ENCODE results near the gene ABCA12.

ABCA12 gene

GRCh38 chr2:215120401-215120800 lies 18.0 kb downstream of the ABCA12 start:
- no peak for DNase-seq (ENCODE audit: low read depth in 3 of 3, low spot score in 1 of 3)

DNA sequence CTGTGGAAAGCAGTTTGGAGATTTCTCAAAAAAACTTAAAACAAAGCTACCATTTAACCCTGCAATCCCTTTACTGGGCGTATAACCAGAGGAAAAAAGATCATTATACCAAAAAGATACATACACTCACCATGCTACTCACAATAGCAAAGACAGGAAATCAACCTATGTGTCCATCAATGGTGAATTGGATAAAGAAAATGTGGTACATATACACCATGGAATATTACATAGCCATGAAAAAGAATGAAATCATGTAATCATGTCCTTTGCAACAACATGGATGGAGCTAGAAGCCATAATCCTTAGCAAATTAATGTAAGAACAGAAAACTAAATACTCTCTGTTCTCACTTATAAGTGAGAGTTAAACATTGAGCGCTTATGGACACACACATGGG lies 18.6 kb downstream of the ABCA12 start:
- no peak for DNase-seq (ENCODE audit: low read depth in 3 of 3, low spot score in 1 of 3)

DNA sequence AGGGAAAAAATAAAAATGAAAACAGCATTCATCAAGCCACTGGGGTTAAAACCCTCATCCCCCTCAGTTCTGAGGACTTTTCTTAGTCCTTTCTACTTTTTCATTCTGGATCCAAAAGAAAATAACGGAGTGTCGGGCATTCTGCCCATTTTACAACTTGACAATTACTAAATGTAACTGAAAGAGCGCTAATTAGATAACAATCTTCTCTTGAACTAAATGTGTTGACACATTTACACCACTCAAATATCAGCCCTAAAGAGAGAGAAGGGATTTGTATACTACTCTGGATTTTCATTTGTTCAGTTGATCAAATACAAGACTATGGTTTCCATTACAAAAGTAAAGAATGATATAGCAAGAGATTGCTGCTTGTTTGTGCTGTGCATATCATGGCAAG lies 27.5 kb downstream of the ABCA12 start:
- DNase-seq (ENCODE audit: low read depth in 3 of 3, low spot score in 1 of 3), result no peak

DNA sequence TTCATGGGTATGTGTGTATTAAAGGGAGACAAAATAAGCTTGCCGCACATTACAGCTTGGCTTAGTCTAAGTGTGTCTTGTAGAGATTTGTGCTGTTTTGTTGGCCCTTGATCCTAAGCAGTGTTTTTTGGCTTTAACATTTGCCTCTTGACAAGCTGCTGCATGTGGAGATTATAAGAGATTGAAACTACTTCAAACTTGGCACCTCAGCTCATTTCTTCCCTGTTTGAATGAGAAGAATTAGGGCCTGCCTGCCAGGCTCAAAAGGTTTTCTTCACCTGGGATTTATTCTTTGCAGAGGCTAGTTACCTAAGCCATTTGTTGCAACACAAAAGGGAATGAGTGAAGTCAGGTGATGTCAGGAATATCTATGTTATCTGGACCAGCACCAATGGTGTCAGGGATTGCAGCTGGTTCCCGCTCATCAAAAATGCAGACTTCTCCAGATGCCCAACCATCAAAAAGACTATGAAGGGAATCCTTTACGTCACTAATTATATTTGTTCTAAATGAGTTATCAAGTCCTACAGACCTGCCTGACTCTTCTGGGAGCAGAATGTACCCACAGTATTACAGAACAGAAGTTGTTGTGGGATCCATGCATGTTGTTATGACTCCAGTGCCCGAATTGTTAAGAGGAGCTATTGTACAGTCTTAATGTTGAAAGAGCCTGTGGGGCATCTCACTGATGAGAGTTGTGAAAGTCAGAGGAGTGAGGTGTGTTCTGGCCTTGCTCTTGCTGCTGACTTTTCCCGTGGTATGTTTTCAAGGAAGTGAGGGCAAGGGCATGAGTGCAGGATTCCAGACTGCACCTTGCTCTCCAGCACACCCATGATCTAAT lies 31.0 kb downstream of the ABCA12 start:
- DNase-seq (ENCODE audit: low read depth in 3 of 3, low spot score in 1 of 3), result no peak

- no peak for DNase-seq (ENCODE audit: low read depth in 3 of 3, low spot score in 1 of 3)
These were observed 32.6 kb downstream of the ABCA12 start for GRCh38 chr2:215105607-215106354.

DNA sequence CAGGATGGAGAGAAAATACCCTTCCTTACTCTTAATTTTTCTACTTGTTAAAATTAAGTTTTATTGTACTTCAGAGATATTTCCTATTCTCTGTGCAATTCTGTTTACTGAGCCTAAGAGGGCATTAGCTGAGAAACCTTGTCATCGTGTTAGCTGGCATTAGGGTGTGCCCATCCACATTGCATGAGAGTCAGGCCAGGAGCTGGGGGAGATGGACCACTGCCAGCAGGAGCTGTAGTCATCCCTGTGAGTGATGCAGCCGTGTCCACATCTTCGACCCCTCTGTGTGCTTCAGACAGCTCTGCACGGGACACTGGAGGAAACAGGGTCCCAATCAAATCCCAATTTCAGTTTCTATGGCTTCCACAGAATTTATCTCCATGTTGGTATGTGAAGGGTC lies 34.2 kb downstream of the ABCA12 start:
- DNase-seq (ENCODE audit: low read depth in 3 of 3, low spot score in 1 of 3), result no peak

- DNase-seq (ENCODE audit: low read depth in 3 of 3, low spot score in 1 of 3), result no peak
These were observed 39.6 kb downstream of the ABCA12 start for GRCh38 chr2:215098875-215099274.

DNA sequence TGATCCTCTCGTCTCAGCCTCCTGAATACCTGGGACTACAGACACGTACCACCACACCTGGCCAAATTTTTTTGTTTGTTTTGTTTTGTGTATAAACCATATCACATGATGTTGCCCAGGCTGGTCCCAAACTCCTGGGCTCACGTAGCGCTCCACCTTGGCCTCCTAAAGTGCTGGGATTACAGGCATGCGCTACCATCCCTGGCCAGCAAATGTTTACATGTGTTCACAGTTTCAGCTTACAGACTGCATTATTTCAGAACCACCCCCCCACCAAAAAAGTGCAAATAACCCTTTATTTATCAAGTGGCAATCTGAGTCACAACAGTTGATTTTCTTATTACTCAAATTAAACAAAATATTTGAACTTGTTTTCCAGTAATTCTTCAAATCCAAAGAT lies 54.3 kb downstream of the ABCA12 start:
- DNase-seq (ENCODE audit: low read depth in 3 of 3, low spot score in 1 of 3), result no peak

DNA sequence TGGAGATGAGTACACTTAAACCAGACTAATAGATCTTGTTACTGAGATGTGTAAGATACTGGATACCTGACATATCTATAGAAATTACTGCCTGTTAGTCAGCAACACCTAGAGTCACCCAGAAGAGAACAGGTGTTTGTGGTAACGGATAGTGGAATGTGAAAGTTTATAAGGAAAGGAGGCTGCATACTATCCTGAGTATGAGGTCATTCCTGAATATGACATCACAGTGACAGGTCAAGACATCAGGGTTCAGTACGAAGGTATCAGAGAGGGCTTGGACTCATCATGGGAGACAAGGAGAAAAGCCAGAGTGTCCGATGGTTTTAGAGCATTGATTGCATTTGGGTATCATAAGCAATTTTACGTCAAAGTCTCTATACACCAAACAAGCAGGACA lies 55.3 kb downstream of the ABCA12 start:
- no peak for DNase-seq (ENCODE audit: low read depth in 3 of 3, low spot score in 1 of 3)

- no peak for DNase-seq (ENCODE audit: low read depth in 3 of 3, low spot score in 1 of 3)
These were observed 56.0 kb downstream of the ABCA12 start for GRCh38 chr2:215082446-215082845.

DNA sequence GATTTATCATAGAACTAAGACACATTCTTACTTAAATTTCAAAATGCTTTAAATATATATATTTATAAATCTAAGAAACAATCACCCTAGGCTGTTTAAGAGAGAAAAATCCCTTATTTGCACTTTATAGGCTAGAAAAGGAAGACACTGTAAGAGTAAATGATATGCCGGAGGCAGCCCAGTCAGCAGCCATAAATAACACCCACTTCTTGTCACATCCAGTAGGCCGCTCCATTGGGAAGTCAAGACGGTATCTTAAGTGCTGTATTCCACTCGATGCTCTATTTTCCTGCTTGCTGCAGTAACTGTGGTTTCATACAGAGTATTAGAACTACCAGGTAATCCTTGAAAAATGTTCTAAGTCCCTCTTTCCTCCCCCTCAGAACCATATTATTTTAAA lies 57.9 kb downstream of the ABCA12 start:
- DNase-seq (ENCODE audit: low read depth in 3 of 3, low spot score in 1 of 3), result no peak

- DNase-seq (ENCODE audit: low read depth in 3 of 3, low spot score in 1 of 3), result no peak
These were observed 66.8 kb downstream of the ABCA12 start for GRCh38 chr2:215071676-215072075.

GRCh38 chr2:215068399-215068798 lies 70.0 kb downstream of the ABCA12 start:
- DNase-seq (ENCODE audit: low read depth in 3 of 3, low spot score in 1 of 3), result no peak

DNA sequence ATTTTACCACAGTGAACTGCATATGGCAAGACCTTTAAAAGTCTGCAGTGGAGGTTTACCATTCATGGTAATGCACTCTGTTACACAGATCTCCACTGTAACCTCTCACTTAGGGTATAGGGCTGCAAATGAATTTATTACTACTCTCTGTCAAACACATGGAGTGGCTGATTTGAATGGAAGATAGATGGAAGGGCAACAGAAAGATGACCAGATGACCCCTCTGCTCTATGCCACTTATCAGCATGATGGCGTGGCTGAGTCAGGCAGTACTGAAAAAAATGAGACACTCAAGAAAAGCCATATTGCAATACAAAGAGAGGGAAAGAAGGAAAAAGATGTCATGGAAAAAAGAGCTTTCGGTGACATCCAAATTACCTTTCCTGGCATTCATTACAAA lies 72.3 kb downstream of the ABCA12 start:
- no peak for DNase-seq (ENCODE audit: low read depth in 3 of 3, low spot score in 1 of 3)

DNA sequence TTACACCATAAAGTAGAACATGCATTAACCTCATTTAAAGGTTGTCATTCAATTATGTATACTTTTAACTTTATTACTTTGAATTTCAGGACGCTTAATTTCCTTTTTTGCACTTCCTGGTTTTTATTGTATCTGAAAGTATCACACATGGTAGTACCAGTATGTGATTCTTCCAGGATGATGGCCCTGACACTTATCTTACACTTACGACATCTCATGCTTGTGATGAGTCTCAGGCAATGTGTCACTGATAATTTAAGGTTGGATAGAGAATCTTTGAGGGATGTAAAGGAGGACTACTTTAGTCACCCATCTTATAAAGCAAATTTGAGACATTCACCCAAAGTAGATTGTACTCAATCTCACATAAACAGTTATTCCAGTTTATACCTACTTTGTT lies 74.9 kb downstream of the ABCA12 start:
- no peak for DNase-seq (ENCODE audit: low read depth in 3 of 3, low spot score in 1 of 3)

DNA sequence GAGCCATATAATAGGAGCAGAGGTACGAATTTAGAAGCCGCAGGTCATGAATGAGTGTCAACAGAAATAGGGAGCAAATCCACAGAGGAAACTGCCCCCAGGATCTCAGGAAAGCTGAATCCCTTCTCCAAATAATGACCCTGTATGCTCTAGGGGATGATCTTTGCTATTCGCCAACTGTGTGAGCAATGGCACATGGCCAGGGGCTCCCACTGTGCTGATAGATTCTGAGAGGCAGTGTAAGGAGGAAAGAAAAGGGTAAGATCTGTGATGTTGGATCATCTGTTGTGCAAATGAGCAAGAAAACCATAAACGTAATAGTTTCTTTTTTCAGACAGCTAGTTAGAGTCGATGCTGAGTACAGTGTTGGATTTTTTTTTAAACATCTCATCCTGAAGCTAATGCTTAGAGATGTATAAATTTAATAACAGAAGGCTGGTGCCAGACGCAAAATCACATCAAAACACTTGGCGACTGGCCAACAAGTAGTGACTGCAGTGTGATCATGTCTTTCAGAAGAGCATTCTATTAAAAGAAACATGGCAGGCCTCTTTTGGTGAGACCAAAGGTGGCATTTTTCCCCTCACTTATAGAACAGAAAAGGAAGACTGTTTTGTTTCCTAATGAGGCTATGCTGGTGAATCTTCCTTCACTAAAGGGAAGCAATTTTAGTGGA lies 77.4 kb downstream of the ABCA12 start:
- no peak for DNase-seq (ENCODE audit: low read depth in 3 of 3, low spot score in 1 of 3)

- no peak for DNase-seq (ENCODE audit: low read depth in 3 of 3, low spot score in 1 of 3)
These were observed 78.7 kb downstream of the ABCA12 start for GRCh38 chr2:215059724-215060123.

DNA sequence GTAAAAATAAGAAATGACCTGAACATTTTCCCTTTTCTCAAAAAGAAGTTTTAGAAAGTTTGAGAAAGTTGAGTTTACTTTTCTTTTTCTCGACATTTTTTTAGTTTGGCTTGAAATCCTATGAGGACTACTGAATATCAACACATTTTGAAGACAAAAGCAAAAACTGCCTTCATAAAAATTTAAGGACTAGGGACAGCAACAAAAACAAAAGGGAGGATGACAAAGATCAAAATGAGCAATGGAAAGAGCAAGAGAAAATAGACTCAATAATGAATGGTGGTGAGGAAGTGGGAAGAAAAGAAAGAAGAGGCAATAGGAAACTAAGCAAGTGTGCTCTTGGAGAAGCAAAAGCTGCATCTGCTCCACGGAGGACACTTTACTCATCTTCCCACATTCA lies 82.5 kb downstream of the ABCA12 start:
- DNase-seq (ENCODE audit: low read depth in 3 of 3, low spot score in 1 of 3), result no peak

GRCh38 chr2:215052810-215053209 lies 85.6 kb downstream of the ABCA12 start:
- no peak for DNase-seq (ENCODE audit: low read depth in 3 of 3, low spot score in 1 of 3)

GRCh38 chr2:215052404-215052803 lies 86.0 kb downstream of the ABCA12 start:
- no peak for DNase-seq (ENCODE audit: low read depth in 3 of 3, low spot score in 1 of 3)

- DNase-seq (ENCODE audit: low read depth in 3 of 3, low spot score in 1 of 3), result no peak
These were observed 89.1 kb downstream of the ABCA12 start for GRCh38 chr2:215049341-215049740.

DNA sequence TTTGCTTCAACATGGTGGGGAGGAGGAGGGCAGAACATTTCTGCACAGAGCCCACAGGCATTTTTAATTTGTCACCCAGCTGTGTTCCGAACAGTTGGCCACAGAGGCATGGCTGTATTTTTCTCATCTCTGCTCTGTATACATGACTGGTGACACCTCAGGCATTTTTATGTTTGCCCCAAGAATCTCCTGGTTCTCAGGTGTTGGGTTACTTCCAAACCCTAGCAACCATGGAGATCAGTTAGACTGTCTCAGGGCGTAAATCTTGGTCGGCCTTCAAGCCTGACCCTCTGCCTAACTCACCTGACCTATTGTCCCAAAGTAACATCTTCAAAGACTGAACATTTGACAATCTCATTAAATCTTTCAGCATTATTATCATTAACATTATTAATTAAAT lies 100.0 kb downstream of the ABCA12 start:
- no peak for DNase-seq (ENCODE audit: low read depth in 3 of 3, low spot score in 1 of 3)

Measured in stimulated activated CD4-positive, alpha-beta T cell treated with anti-CD3 and anti-CD28 coated beads, TNF-alpha, amount 100 ng/mL, for 1 hour (primary cell).